ENCODE results near the gene TMPRSS11D. TPM values are rescaled to one million over a fixed set of nuclear protein-coding genes. Genes with fewer than 3 reads are reported as not detected.

Gene TMPRSS11D
- total RNA-seq, 1 donor from 2014 or later = not detected

DNA sequence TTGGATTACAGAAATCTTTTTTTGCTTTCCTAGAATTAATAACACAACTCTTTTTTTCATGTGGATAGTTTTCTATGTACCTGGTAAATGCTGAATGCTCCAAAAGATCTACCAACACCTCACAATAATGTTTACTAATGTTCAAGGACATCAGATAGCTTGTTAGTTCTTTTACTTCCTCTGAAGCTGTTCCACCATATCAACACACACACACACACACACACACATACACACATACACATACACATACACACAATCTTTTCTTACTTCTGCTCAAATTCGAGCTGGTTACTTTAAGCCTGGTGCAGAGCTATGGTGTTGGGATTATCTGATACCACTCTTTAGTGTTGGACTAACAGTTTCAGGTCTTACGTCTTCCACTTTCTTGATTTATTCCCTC is 28.3 kb upstream of the TMPRSS11D start:
- H3K27ac Mint-ChIP-seq (ENCODE audit: unreplicated experiment) = no peak overlapping the region
- peaks cover 1% of the 10 kb centered on the region for H3K9me3 Mint-ChIP-seq (ENCODE audit: unreplicated experiment)
- H3K4me1 Mint-ChIP-seq (ENCODE audit: low read depth, unreplicated experiment) = no peaks in the 10 kb centered on the region
- no peaks in the 10 kb centered on the region for H3K36me3 Mint-ChIP-seq (ENCODE audit: unreplicated experiment)
- TF ChIP-seq, protein P1, sequence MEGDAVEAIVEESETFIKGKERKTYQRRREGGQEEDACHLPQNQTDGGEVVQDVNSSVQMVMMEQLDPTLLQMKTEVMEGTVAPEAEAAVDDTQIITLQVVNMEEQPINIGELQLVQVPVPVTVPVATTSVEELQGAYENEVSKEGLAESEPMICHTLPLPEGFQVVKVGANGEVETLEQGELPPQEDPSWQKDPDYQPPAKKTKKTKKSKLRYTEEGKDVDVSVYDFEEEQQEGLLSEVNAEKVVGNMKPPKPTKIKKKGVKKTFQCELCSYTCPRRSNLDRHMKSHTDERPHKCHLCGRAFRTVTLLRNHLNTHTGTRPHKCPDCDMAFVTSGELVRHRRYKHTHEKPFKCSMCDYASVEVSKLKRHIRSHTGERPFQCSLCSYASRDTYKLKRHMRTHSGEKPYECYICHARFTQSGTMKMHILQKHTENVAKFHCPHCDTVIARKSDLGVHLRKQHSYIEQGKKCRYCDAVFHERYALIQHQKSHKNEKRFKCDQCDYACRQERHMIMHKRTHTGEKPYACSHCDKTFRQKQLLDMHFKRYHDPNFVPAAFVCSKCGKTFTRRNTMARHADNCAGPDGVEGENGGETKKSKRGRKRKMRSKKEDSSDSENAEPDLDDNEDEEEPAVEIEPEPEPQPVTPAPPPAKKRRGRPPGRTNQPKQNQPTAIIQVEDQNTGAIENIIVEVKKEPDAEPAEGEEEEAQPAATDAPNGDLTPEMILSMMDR (IDR thresholded peaks at IDR 0.05; ENCODE audit: partially characterized antibody, unreplicated experiment) = no peak
- no peak overlapping the region for H3K4me3 Mint-ChIP-seq (ENCODE audit: unreplicated experiment)
- no peak for DNase-seq
- H3K27me3 Mint-ChIP-seq (ENCODE audit: unreplicated experiment) = no peaks in the 10 kb centered on the region

DNA sequence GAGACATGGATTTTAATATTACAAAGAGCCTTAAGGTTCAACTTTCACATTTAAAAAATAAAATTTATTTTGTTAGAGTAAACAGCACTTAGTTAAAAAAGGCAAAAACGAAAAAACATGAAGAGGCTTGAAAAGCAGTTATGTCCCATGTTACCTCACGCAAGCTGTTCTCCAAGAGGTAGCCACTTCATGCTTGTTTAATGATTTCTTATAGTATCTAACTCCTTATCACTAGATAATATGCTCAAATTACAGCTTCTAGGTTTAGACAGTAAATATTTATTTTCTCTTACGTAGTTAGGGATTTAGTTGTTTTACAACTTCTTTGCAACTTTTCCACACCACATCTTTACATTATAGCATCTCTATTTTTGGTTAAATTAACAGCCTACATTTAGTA is 27.8 kb upstream of the TMPRSS11D start:
- peaks cover 1% of the 10 kb centered on the region for H3K9me3 Mint-ChIP-seq (ENCODE audit: unreplicated experiment)
- DNase-seq = no peak
- no peak overlapping the region for H3K27ac Mint-ChIP-seq (ENCODE audit: unreplicated experiment)
- no peaks in the 10 kb centered on the region for H3K4me1 Mint-ChIP-seq (ENCODE audit: low read depth, unreplicated experiment)
- no peaks in the 10 kb centered on the region for H3K36me3 Mint-ChIP-seq (ENCODE audit: unreplicated experiment)
- H3K4me3 Mint-ChIP-seq (ENCODE audit: unreplicated experiment) = no peak overlapping the region
- no peaks in the 10 kb centered on the region for H3K27me3 Mint-ChIP-seq (ENCODE audit: unreplicated experiment)
- TF ChIP-seq, protein P1 (IDR thresholded peaks at IDR 0.05; ENCODE audit: partially characterized antibody, unreplicated experiment) = no peak

DNA sequence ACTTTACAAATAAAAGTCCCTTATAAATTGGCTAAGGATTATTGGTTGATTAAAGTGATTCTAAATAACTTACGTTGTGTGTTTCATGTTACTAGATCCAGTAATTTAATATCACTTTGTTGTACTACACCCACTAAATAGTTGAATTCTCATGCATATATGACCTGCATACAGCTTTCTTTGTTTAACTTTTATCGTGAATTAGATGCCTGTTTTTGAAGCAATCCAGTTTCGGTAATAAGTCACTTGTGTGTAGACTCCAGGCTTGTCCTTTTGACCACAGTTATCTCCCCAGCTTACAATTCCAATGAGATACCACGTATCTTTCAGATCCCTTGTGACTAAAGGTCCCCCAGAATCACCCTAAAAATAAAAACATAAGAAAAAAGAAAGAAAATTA is 27.3 kb upstream of the TMPRSS11D start:
- TF ChIP-seq, protein P1 (IDR thresholded peaks at IDR 0.05; ENCODE audit: partially characterized antibody, unreplicated experiment) = no peak
- Mint-ChIP-seq H3K9me3 (ENCODE audit: unreplicated experiment) (peaks cover 1% of the 10 kb centered on the region), H3K27me3 (ENCODE audit: unreplicated experiment) (no peaks in the 10 kb centered on the region), H3K27ac (ENCODE audit: unreplicated experiment) (no peak overlapping the region), H3K4me3 (ENCODE audit: unreplicated experiment) (no peak overlapping the region), H3K4me1 (ENCODE audit: low read depth, unreplicated experiment) (no peaks in the 10 kb centered on the region), H3K36me3 (ENCODE audit: unreplicated experiment) (no peaks in the 10 kb centered on the region)
- DNase-seq = no peak

DNA sequence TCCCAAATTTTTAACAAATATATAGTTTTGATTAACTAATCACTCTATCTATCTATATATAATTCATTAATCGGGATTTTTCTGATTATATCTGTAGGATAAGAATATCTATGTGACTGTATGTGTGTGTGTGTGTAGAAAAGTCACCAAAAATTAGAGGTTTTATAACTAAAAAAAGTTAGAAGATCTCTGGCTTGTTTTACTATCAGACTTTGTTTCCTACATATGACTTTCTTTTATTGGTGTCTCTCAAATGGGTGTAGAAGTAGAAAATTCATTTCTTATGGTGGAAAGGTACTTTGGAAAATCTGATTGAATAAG is 26.7 kb upstream of the TMPRSS11D start:
- Mint-ChIP-seq H3K4me1 (ENCODE audit: low read depth, unreplicated experiment) (no peaks in the 10 kb centered on the region), H3K4me3 (ENCODE audit: unreplicated experiment) (no peak overlapping the region)
- DNase-seq = no peak

DNA sequence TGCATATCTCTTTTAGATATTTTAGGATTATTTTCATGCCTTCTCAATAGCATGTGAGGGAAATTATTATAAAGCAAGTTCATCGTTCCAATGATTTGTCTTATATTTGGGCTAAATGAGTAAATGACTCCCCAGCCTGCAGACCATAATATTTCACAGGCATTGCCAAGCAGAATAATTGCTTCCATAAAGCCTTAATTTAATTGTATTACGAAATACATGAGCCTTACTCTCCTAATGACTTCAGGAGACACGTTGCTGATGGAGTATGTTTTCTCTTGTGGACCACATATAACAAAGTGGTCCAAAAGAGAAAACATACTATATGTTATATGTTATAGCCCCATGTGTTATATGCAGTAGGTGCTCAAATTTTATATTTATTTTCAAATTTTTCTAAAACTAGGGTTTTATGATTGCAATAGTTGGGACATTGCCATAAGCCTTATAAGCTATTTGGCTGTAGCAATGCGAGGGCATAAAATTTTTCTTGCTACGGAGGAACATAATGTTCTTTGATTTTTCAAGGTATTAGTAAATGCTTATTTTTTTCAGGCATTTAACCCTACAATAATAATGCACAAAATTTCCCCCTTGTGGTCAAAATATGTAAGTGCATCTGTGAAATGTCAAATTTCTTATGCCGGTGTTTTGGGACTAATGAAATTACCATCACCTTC is 26.2 kb upstream of the TMPRSS11D start:
- DNase-seq = no peak
- TF ChIP-seq, protein P1 (IDR thresholded peaks at IDR 0.05; ENCODE audit: partially characterized antibody, unreplicated experiment) = peak; percentile 94
- no peaks in the 10 kb centered on the region for H3K36me3 Mint-ChIP-seq (ENCODE audit: unreplicated experiment)
- H3K4me3 Mint-ChIP-seq (ENCODE audit: unreplicated experiment) = no peak overlapping the region
- no peaks in the 10 kb centered on the region for H3K4me1 Mint-ChIP-seq (ENCODE audit: low read depth, unreplicated experiment)
- H3K27me3 Mint-ChIP-seq (ENCODE audit: unreplicated experiment) = no peaks in the 10 kb centered on the region
- H3K9me3 Mint-ChIP-seq (ENCODE audit: unreplicated experiment) = peaks cover 1% of the 10 kb centered on the region
- H3K27ac Mint-ChIP-seq (ENCODE audit: unreplicated experiment) = no peak overlapping the region

More for the DNA sequence above, 26.7 kb upstream of the TMPRSS11D start:
- TF ChIP-seq, protein P1 (IDR thresholded peaks at IDR 0.05; ENCODE audit: partially characterized antibody, unreplicated experiment) = peak; percentile 50
- H3K36me3 Mint-ChIP-seq (ENCODE audit: unreplicated experiment) = no peaks in the 10 kb centered on the region
- H3K9me3 Mint-ChIP-seq (ENCODE audit: unreplicated experiment) = peaks cover 1% of the 10 kb centered on the region
- H3K27me3 Mint-ChIP-seq (ENCODE audit: unreplicated experiment) = no peaks in the 10 kb centered on the region
- no peak overlapping the region for H3K27ac Mint-ChIP-seq (ENCODE audit: unreplicated experiment)

Data from glutamatergic neuron (in vitro differentiated cells).